Measurements from ENCODE around the gene NRGN.

NRGN gene

DNA sequence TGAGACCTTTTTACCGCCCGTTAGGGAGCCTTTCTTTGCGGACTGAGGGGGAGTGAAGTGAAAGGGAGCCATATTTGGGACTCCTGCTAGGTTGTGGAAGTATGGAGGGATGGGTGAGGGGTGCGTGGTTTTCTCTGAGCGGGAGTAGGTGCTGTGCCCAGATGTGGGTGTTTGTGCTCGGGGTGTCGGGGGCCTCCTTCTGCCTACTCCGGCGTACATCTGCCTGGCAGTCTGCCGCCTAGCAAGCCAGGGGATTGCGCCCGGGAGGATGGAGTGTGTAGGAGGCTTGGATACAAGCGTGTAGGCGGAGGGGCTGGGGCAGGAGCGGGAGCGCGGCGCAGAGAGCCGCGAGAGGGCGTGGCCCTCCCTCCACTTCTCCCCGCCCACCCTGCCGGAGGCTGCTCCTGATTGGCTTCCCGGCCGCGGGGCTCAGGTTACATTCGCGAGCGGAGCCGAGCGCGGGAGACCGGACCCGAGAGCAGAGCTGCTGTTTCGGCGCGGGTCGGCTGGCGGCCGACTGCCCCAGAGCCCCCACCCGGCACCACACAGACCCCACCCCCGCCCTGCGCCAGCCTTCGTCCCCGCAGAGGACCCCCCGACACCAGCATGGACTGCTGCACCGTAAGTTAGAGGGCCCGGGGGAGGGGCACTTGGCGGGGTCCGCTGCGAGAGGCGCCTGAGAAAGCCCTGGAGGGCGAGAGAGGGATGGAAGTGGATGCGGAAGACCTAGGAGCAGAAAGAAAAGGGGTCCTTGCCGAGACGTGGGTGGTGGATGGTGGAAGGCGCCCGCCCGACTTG is at the start of gene NRGN:
TSS of gene NRGN (plus strand) at position 464 of the 798 bp plus-strand sequence. CDS start at position 607, 143 bp downstream.
- H3K27ac Mint-ChIP-seq = no peak within 1 kb of the TSS
- ATAC-seq (peak; percentile 90), DNase-seq (peak; percentile 87)
- no peaks in the 10 kb centered on the region for H3K9me3 Mint-ChIP-seq
- H3K36me3 Mint-ChIP-seq (ENCODE audit: low read depth) = no peaks in the 10 kb centered on the region
- peak within 1 kb of the TSS; percentile 81 for H3K4me3 Mint-ChIP-seq
- peaks cover 16% of the 10 kb centered on the region for H3K4me1 Mint-ChIP-seq
- H3K27me3 Mint-ChIP-seq = peaks cover 21% of the 10 kb centered on the region

DNA sequence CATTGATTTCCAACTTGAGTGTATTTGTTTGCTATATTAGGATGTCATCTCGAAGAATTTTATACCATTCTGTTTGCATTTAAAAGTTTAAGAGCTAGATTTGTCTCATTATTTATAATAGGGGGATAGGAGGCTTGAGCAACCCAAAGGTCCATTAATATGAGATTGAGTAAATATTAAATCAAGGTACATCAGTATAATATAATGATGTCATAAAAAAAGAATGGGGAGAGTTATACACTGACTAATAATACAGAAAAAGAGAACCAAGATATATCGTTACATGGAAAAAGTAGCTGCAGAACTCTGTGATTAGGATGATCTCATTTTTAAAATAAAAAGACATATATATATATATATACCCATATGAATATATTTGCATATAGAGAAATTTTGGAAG is 46.6 kb upstream of the NRGN start:
- no peak for ATAC-seq
- no peaks in the 10 kb centered on the region for H3K9me3 Mint-ChIP-seq
- H3K27ac Mint-ChIP-seq = no peak overlapping the region
- no peaks in the 10 kb centered on the region for H3K27me3 Mint-ChIP-seq
- no peaks in the 10 kb centered on the region for H3K4me1 Mint-ChIP-seq
- no peak for DNase-seq
- H3K4me3 Mint-ChIP-seq = no peak overlapping the region
- no peaks in the 10 kb centered on the region for H3K36me3 Mint-ChIP-seq (ENCODE audit: low read depth)

DNA sequence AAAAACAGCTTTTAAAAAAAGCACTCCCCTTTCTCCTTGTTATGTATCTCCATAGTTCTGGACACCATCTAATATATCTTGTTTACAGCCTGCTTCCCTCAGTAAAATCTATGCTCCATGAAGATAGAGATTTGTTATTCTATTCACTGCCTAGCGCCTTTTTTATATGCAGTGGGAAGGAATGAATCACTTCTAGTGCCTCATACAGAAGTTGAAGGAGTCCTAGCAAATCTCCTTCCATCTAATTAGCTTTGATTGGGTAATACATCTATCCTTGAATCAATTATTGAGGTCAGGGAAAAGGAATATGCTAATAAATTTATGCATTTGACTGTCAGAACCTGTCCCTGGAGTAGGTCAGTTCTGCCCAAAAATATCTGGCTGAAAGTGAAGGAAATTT is 40.2 kb upstream of the NRGN start:
- H3K27me3 Mint-ChIP-seq = peaks cover 3% of the 10 kb centered on the region
- ATAC-seq = no peak
- no peaks in the 10 kb centered on the region for H3K36me3 Mint-ChIP-seq (ENCODE audit: low read depth)
- DNase-seq = no peak
- H3K27ac Mint-ChIP-seq = no peak overlapping the region
- H3K4me3 Mint-ChIP-seq = no peak overlapping the region
- H3K9me3 Mint-ChIP-seq = peaks cover 7% of the 10 kb centered on the region
- H3K4me1 Mint-ChIP-seq = no peaks in the 10 kb centered on the region

DNA sequence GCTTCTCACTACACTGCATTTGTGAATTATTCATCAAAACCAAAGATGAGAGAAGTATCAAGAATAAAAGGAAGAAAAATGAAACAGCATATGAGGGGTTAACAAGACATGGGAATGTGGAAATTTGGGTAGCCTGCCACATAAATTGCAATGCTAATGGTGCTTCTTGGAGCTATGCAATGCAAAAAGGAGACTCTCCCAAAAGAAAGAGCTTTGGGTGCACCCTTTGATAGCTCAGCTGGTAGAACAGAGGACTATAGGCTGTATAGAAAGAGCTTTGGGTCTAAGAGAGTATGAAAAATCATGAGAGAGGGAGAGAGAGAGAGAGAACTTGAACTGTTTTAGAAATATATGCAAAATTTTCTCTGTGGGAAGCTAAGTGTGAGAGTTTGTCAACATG is 39.7 kb upstream of the NRGN start:
- no peak for DNase-seq
- no peak overlapping the region for H3K4me3 Mint-ChIP-seq
- no peaks in the 10 kb centered on the region for H3K4me1 Mint-ChIP-seq
- H3K27ac Mint-ChIP-seq = no peak overlapping the region
- no peaks in the 10 kb centered on the region for H3K36me3 Mint-ChIP-seq (ENCODE audit: low read depth)
- H3K9me3 Mint-ChIP-seq = peaks cover 7% of the 10 kb centered on the region
- ATAC-seq = no peak
- peaks cover 3% of the 10 kb centered on the region for H3K27me3 Mint-ChIP-seq

GRCh38 chr11:124707829-124708228 is 31.9 kb upstream of the NRGN start:
- Mint-ChIP-seq H3K4me3 (no peak overlapping the region), H3K9me3 (peaks cover 5% of the 10 kb centered on the region), H3K27ac (no peak overlapping the region), H3K36me3 (ENCODE audit: low read depth) (peaks cover 4% of the 10 kb centered on the region), H3K4me1 (no peaks in the 10 kb centered on the region), H3K27me3 (peaks cover 3% of the 10 kb centered on the region)
- DNase-seq = no peak
- no peak for ATAC-seq

DNA sequence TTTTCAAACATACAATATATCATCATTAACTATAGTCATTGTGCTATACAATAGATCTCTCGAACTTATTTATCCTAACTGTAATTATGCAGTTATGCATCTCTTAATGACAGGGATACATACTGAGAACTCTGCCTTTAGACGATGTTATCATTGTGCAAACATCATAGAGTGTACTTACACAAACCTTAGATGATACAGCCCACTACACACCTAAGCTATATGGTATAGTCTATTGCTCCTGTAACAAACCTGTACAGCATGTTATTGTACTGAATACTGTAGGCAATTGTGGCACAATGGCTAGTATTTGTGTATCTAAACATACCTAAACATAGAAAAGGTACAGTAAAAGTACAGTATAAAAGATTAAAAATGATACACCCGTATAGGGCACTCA is 27.4 kb upstream of the NRGN start:
- H3K4me1 Mint-ChIP-seq = peaks cover 2% of the 10 kb centered on the region
- H3K27me3 Mint-ChIP-seq = peaks cover 29% of the 10 kb centered on the region
- peaks cover 5% of the 10 kb centered on the region for H3K9me3 Mint-ChIP-seq
- no peak overlapping the region for H3K4me3 Mint-ChIP-seq
- H3K36me3 Mint-ChIP-seq (ENCODE audit: low read depth) = peaks cover 4% of the 10 kb centered on the region
- no peak overlapping the region for H3K27ac Mint-ChIP-seq
- DNase-seq (no peak), ATAC-seq (no peak)

GRCh38 chr11:124716591-124716990 is 23.2 kb upstream of the NRGN start:
- H3K27ac Mint-ChIP-seq = no peak overlapping the region
- peaks cover 11% of the 10 kb centered on the region for H3K4me1 Mint-ChIP-seq
- peaks cover 1% of the 10 kb centered on the region for H3K36me3 Mint-ChIP-seq (ENCODE audit: low read depth)
- peaks cover 52% of the 10 kb centered on the region for H3K27me3 Mint-ChIP-seq
- no peak for DNase-seq
- H3K9me3 Mint-ChIP-seq = no peaks in the 10 kb centered on the region
- H3K4me3 Mint-ChIP-seq = no peak overlapping the region
- ATAC-seq = no peak

DNA sequence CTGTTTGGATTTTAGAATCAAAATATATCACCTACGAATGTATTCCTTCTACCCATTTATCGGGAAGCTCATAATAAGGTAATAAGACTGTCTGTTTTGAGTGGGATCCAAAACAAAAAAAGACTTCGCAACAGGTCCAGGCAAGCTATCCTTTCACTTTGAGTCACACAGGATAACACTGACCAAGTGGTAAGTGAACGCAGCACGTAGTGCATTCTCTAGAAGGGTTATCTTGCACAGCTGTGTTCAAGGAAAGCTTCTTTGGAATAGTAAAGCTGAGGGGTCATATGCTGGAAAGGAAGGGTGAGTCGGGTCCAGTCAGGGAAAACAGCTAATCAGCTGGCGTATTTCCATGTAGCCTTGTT is 22.3 kb upstream of the NRGN start:
- no peak overlapping the region for H3K27ac Mint-ChIP-seq
- no peaks in the 10 kb centered on the region for H3K9me3 Mint-ChIP-seq
- peaks cover 55% of the 10 kb centered on the region for H3K27me3 Mint-ChIP-seq
- DNase-seq (no peak), ATAC-seq (no peak)
- no peaks in the 10 kb centered on the region for H3K36me3 Mint-ChIP-seq (ENCODE audit: low read depth)
- peaks cover 11% of the 10 kb centered on the region for H3K4me1 Mint-ChIP-seq
- H3K4me3 Mint-ChIP-seq = peak overlapping the region; percentile 67

DNA sequence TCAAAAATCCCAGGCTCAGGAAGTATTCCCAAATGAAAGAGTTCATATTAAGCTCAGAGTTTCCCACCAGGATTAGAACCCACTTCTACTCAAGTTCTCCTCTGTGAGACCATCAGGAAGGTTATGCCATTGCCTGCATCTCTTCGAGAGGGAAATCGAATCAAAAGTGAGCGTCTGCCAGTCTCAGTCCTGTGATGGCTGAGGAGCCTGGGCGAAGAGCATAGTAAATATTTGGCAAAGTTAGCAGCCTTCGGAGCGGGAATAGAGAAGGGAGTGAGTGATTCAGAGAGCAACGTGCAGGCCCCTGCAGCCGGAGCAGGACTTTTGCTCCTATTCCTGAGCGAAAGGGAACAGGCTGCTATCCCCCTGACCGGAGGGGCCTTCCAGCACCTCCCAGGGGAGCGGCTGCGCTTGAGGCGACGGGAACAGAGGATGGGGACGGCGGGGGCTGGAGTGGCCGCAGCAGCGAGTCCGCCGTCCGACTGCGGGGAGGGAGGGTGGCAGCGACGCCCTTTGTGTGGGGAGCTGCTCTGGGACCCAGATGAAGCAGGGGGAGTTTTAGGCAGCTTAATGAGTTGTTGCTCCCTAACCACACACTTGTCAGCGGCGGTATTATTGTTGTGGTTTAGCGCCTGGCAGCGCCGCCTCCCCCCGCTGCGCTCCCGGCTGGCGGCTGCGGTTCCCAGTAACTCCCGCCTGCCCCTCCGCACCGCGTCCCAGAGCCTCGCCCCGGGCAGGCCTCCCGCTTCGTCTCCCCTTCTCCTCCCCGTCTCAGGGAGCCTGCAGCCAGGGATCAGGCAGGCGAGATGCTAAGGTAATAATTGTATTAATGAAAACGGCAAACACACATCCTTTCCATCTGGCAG is 21.7 kb upstream of the NRGN start:
- peaks cover 54% of the 10 kb centered on the region for H3K27me3 Mint-ChIP-seq
- no peaks in the 10 kb centered on the region for H3K36me3 Mint-ChIP-seq (ENCODE audit: low read depth)
- H3K27ac Mint-ChIP-seq = no peak overlapping the region
- no peaks in the 10 kb centered on the region for H3K9me3 Mint-ChIP-seq
- peak; percentile 79 for ATAC-seq
- H3K4me1 Mint-ChIP-seq = peaks cover 11% of the 10 kb centered on the region
- H3K4me3 Mint-ChIP-seq = peak overlapping the region; percentile 67
- peak; percentile 24 for DNase-seq

GRCh38 chr11:124718801-124719200 is 20.9 kb upstream of the NRGN start:
- no peaks in the 10 kb centered on the region for H3K36me3 Mint-ChIP-seq (ENCODE audit: low read depth)
- H3K27ac Mint-ChIP-seq = no peak overlapping the region
- H3K4me3 Mint-ChIP-seq = no peak overlapping the region
- ATAC-seq = no peak
- H3K27me3 Mint-ChIP-seq = peaks cover 52% of the 10 kb centered on the region
- H3K4me1 Mint-ChIP-seq = peaks cover 11% of the 10 kb centered on the region
- H3K9me3 Mint-ChIP-seq = no peaks in the 10 kb centered on the region
- DNase-seq = no peak

DNA sequence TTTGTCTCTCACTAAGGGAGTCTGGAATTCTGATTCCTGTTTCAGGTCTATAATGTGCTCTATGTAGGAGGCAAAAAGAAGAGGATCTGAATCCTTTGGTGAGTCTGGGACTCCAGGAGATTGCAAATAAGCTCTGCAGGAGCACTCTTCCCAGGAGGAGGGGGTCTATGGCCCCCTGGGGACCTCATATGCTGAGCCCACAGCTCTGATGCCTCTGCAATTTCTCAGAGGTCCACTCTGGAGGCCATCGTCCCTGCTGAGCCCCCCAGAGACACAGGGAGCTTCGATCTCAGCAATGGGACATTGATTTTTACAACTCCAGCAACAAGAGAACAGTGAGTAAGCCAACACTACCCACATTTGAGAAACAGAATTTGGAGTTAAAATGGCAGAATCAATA is 20.2 kb upstream of the NRGN start:
- H3K27me3 Mint-ChIP-seq = peaks cover 46% of the 10 kb centered on the region
- H3K4me1 Mint-ChIP-seq = peaks cover 15% of the 10 kb centered on the region
- DNase-seq (no peak), ATAC-seq (no peak)
- H3K9me3 Mint-ChIP-seq = no peaks in the 10 kb centered on the region
- H3K4me3 Mint-ChIP-seq = no peak overlapping the region
- no peaks in the 10 kb centered on the region for H3K36me3 Mint-ChIP-seq (ENCODE audit: low read depth)
- H3K27ac Mint-ChIP-seq = no peak overlapping the region

- ATAC-seq = no peak
- H3K36me3 Mint-ChIP-seq (ENCODE audit: low read depth) = no peaks in the 10 kb centered on the region
- peaks cover 31% of the 10 kb centered on the region for H3K4me1 Mint-ChIP-seq
- H3K9me3 Mint-ChIP-seq = no peaks in the 10 kb centered on the region
- peaks cover 32% of the 10 kb centered on the region for H3K27me3 Mint-ChIP-seq
- H3K27ac Mint-ChIP-seq = no peak overlapping the region
- DNase-seq = no peak
- no peak overlapping the region for H3K4me3 Mint-ChIP-seq
Observed at GRCh38 chr11:124722176-124722575, 17.6 kb upstream of the NRGN start.

GRCh38 chr11:124724979-124725718 is 14.6 kb upstream of the NRGN start:
- Mint-ChIP-seq H3K4me1 (peaks cover 20% of the 10 kb centered on the region), H3K9me3 (no peaks in the 10 kb centered on the region), H3K36me3 (ENCODE audit: low read depth) (no peaks in the 10 kb centered on the region), H3K27ac (no peak overlapping the region), H3K4me3 (no peak overlapping the region), H3K27me3 (peaks cover 12% of the 10 kb centered on the region)
- no peak for DNase-seq
- no peak for ATAC-seq

- H3K4me3 Mint-ChIP-seq = no peak overlapping the region
- peaks cover 10% of the 10 kb centered on the region for H3K27me3 Mint-ChIP-seq
- peaks cover 20% of the 10 kb centered on the region for H3K4me1 Mint-ChIP-seq
- no peaks in the 10 kb centered on the region for H3K36me3 Mint-ChIP-seq (ENCODE audit: low read depth)
- ATAC-seq (no peak), DNase-seq (no peak)
- no peak overlapping the region for H3K27ac Mint-ChIP-seq
- no peaks in the 10 kb centered on the region for H3K9me3 Mint-ChIP-seq
Observed at GRCh38 chr11:124725719-124726105, 14.0 kb upstream of the NRGN start.
